Subcutaneous adipose tissue (tissue), 4 donors: ENCODE results near the gene BCAS2. TPM values are rescaled to one million over a fixed set of nuclear protein-coding genes. Genes with fewer than 3 reads are reported as not detected.

ENCODE experiments used
- CTCF ChIP-seq: fragments of 450-650 bp; IDR thresholded peaks from one replicate; pipeline ENCODE4 v1.5.1; 2016; ENCODE audit warnings: low read depth, mild to moderate bottlenecking, control low read depth, antibody characterized with exemption, moderate library complexity
- total RNA-seq, 4 donors: library from RNA; depleted of rRNA; stranded (reverse); fragments of >200 nt; gene quantifications; one replicate each; pipeline ENCODE4 v1.1.0, GENCODE V29; 2016

BCAS2 gene
- total RNA-seq, 4 donors from 2014 or later = 20.7 to 50.4 (median 30.3) TPM

GRCh38 chr1:114587203-114587991 is 6.0 kb upstream of the BCAS2 start:
- no peak for TF ChIP-seq CTCF

GRCh38 chr1:114586513-114587047 is 5.2 kb upstream of the BCAS2 start:
- TF ChIP-seq CTCF = no peak

GRCh38 chr1:114585231-114585630 is 3.8 kb upstream of the BCAS2 start:
- no peak for TF ChIP-seq CTCF

GRCh38 chr1:114574365-114574764 is 7.0 kb downstream of the BCAS2 start:
- no peak for TF ChIP-seq CTCF

GRCh38 chr1:114564141-114564540 is 17.3 kb downstream of the BCAS2 start:
- no peak for TF ChIP-seq CTCF

GRCh38 chr1:114561333-114561732 is 20.1 kb downstream of the BCAS2 start:
- TF ChIP-seq CTCF = no peak

- TF ChIP-seq CTCF = no peak
These were observed 22.1 kb downstream of the BCAS2 start for GRCh38 chr1:114559356-114559755.
